Superior temporal gyrus (tissue), 1 donor: ENCODE measurements around the gene CES2.

Source experiments
- DNase-seq: peaks from one replicate; pipeline ENCODE4 v3.0.0-alpha.2; 2016; ENCODE audit errors: extremely low spot score

CES2 gene

GRCh38 chr16:66918803-66919568 is 16.3 kb upstream of the CES2 start, which contains the start of gene CDH16:
TSS of gene CDH16 (minus strand) at chr16:66918885. CDS start at chr16:66918065, 820 bp downstream.
- no peak for DNase-seq

GRCh38 chr16:66919569-66920298 is 15.6 kb upstream of the CES2 start:
- DNase-seq, result no peak

- DNase-seq, result no peak
These were observed 15.1 kb upstream of the CES2 start for GRCh38 chr16:66920299-66920590.

GRCh38 chr16:66920924-66921680 is 14.2 kb upstream of the CES2 start:
- no peak for DNase-seq

GRCh38 chr16:66921729-66922450 is 13.4 kb upstream of the CES2 start:
- no peak for DNase-seq

GRCh38 chr16:66923247-66923731 is 12.0 kb upstream of the CES2 start:
- DNase-seq, result no peak

- DNase-seq, result no peak
These were observed 11.4 kb upstream of the CES2 start for GRCh38 chr16:66923866-66924265.

GRCh38 chr16:66924527-66925321 is 10.6 kb upstream of the CES2 start:
- DNase-seq, result no peak

- DNase-seq, result no peak
These were observed 9.9 kb upstream of the CES2 start, which contains the start of gene RRAD for GRCh38 chr16:66925322-66925840. TSS of gene RRAD (minus strand) at chr16:66925535. CDS start at chr16:66925179, 356 bp downstream.

GRCh38 chr16:66926171-66926947 is 9.0 kb upstream of the CES2 start:
- DNase-seq, result no peak

- no peak for DNase-seq
These were observed 8.3 kb upstream of the CES2 start for GRCh38 chr16:66926961-66927436.

- DNase-seq, result no peak
These were observed 7.2 kb upstream of the CES2 start for GRCh38 chr16:66927918-66928649.

GRCh38 chr16:66928702-66929388 is 6.5 kb upstream of the CES2 start:
- DNase-seq, result no peak

- no peak for DNase-seq
These were observed 5.1 kb upstream of the CES2 start for GRCh38 chr16:66930189-66930588.

GRCh38 chr16:66931665-66932064 is 3.7 kb upstream of the CES2 start:
- DNase-seq, result no peak

GRCh38 chr16:66932076-66932475 is 3.2 kb upstream of the CES2 start:
- DNase-seq, result no peak

GRCh38 chr16:66933776-66934137 is 1.6 kb upstream of the CES2 start:
- DNase-seq, result no peak

- DNase-seq, result peak; percentile 94
These were observed 1.0 kb upstream of the CES2 start, which contains the start of gene CIAO2B for GRCh38 chr16:66934138-66934838. TSS of gene CIAO2B (minus strand) at chr16:66934402. CDS start at chr16:66934364, 38 bp downstream.
